ENCODE results near the gene PPP1R27.

PPP1R27 gene

GRCh38 chr17:81834831-81835267, at the start of gene PPP1R27:
PPP1R27 (minus strand) TSS chr17:81835050; CDS start chr17:81834953, 97 bp downstream.
- H3K27me3 Mint-ChIP-seq = no peaks in the 10 kb centered on the region
- no peaks in the 10 kb centered on the region for H3K9me3 Mint-ChIP-seq
- ATAC-seq = no peak
- DNase-seq = no peak
- H3K4me3 Mint-ChIP-seq = peak within 1 kb of the TSS; percentile 85
- H3K36me3 Mint-ChIP-seq (ENCODE audit: low read depth) = no peaks in the 10 kb centered on the region
- H3K4me1 Mint-ChIP-seq = peaks cover 24% of the 10 kb centered on the region
- H3K27ac Mint-ChIP-seq = peak within 1 kb of the TSS; percentile 89

- no peak overlapping the region for H3K4me3 Mint-ChIP-seq
- H3K27ac Mint-ChIP-seq = peak overlapping the region; percentile 39
- H3K27me3 Mint-ChIP-seq = no peaks in the 10 kb centered on the region
- peaks cover 70% of the 10 kb centered on the region for H3K36me3 Mint-ChIP-seq (ENCODE audit: low read depth)
- no peaks in the 10 kb centered on the region for H3K9me3 Mint-ChIP-seq
- DNase-seq = no peak
- H3K4me1 Mint-ChIP-seq = peaks cover 11% of the 10 kb centered on the region
- peak; percentile 30 for ATAC-seq
Measured at GRCh38 chr17:81884520-81884919, 49.7 kb upstream of the PPP1R27 start.

GRCh38 chr17:81879121-81879520, 44.3 kb upstream of the PPP1R27 start:
- DNase-seq (no peak), ATAC-seq (no peak)
- no peak overlapping the region for H3K27ac Mint-ChIP-seq
- H3K4me3 Mint-ChIP-seq = no peak overlapping the region
- no peaks in the 10 kb centered on the region for H3K27me3 Mint-ChIP-seq
- peaks cover 47% of the 10 kb centered on the region for H3K36me3 Mint-ChIP-seq (ENCODE audit: low read depth)
- H3K4me1 Mint-ChIP-seq = peaks cover 7% of the 10 kb centered on the region
- no peaks in the 10 kb centered on the region for H3K9me3 Mint-ChIP-seq

- ATAC-seq (no peak), DNase-seq (no peak)
- no peak overlapping the region for H3K27ac Mint-ChIP-seq
- H3K9me3 Mint-ChIP-seq = no peaks in the 10 kb centered on the region
- peaks cover 44% of the 10 kb centered on the region for H3K36me3 Mint-ChIP-seq (ENCODE audit: low read depth)
- H3K4me3 Mint-ChIP-seq = no peak overlapping the region
- H3K27me3 Mint-ChIP-seq = no peaks in the 10 kb centered on the region
- peaks cover 14% of the 10 kb centered on the region for H3K4me1 Mint-ChIP-seq
Measured at GRCh38 chr17:81878294-81878693, 43.4 kb upstream of the PPP1R27 start.

GRCh38 chr17:81877569-81877968, 42.7 kb upstream of the PPP1R27 start:
- H3K4me1 Mint-ChIP-seq = peaks cover 21% of the 10 kb centered on the region
- no peaks in the 10 kb centered on the region for H3K27me3 Mint-ChIP-seq
- H3K36me3 Mint-ChIP-seq (ENCODE audit: low read depth) = peaks cover 41% of the 10 kb centered on the region
- ATAC-seq = no peak
- DNase-seq = no peak
- no peaks in the 10 kb centered on the region for H3K9me3 Mint-ChIP-seq
- no peak overlapping the region for H3K4me3 Mint-ChIP-seq
- H3K27ac Mint-ChIP-seq = no peak overlapping the region

GRCh38 chr17:81871387-81872230, 36.8 kb upstream of the PPP1R27 start:
- H3K27ac Mint-ChIP-seq = peak overlapping the region; percentile 95
- no peaks in the 10 kb centered on the region for H3K27me3 Mint-ChIP-seq
- peak; percentile 97 for DNase-seq
- peak; percentile 0 for ATAC-seq
- H3K36me3 Mint-ChIP-seq (ENCODE audit: low read depth) = peaks cover 15% of the 10 kb centered on the region
- peak overlapping the region; percentile 83 for H3K4me3 Mint-ChIP-seq
- H3K4me1 Mint-ChIP-seq = peaks cover 53% of the 10 kb centered on the region
- H3K9me3 Mint-ChIP-seq = no peaks in the 10 kb centered on the region

GRCh38 chr17:81870981-81871386, 36.1 kb upstream of the PPP1R27 start, which contains the start of gene ARHGDIA:
ARHGDIA (minus strand) TSS chr17:81871337; CDS start chr17:81869930, 1,407 bp downstream.
- DNase-seq = no peak
- ATAC-seq = peak; percentile 39
- H3K27me3 Mint-ChIP-seq = no peaks in the 10 kb centered on the region
- peaks cover 15% of the 10 kb centered on the region for H3K36me3 Mint-ChIP-seq (ENCODE audit: low read depth)
- H3K27ac Mint-ChIP-seq = peak within 1 kb of the TSS; percentile 95
- H3K4me3 Mint-ChIP-seq = peak within 1 kb of the TSS; percentile 89
- H3K4me1 Mint-ChIP-seq = peaks cover 56% of the 10 kb centered on the region
- H3K9me3 Mint-ChIP-seq = no peaks in the 10 kb centered on the region

- ATAC-seq = peak; percentile 5
- peak; percentile 55 for DNase-seq
- peaks cover 19% of the 10 kb centered on the region for H3K36me3 Mint-ChIP-seq (ENCODE audit: low read depth)
- no peaks in the 10 kb centered on the region for H3K27me3 Mint-ChIP-seq
- H3K4me3 Mint-ChIP-seq = peak overlapping the region; percentile 89
- H3K4me1 Mint-ChIP-seq = peaks cover 61% of the 10 kb centered on the region
- H3K9me3 Mint-ChIP-seq = no peaks in the 10 kb centered on the region
- peak overlapping the region; percentile 93 for H3K27ac Mint-ChIP-seq
Measured at GRCh38 chr17:81870131-81870980, 35.5 kb upstream of the PPP1R27 start.

GRCh38 chr17:81869221-81870130, 34.6 kb upstream of the PPP1R27 start:
- DNase-seq (peak; percentile 73), ATAC-seq (no peak)
- H3K27ac Mint-ChIP-seq = peak overlapping the region; percentile 93
- H3K4me1 Mint-ChIP-seq = peaks cover 59% of the 10 kb centered on the region
- H3K36me3 Mint-ChIP-seq (ENCODE audit: low read depth) = peaks cover 24% of the 10 kb centered on the region
- peak overlapping the region; percentile 89 for H3K4me3 Mint-ChIP-seq
- no peaks in the 10 kb centered on the region for H3K27me3 Mint-ChIP-seq
- no peaks in the 10 kb centered on the region for H3K9me3 Mint-ChIP-seq

- no peaks in the 10 kb centered on the region for H3K9me3 Mint-ChIP-seq
- ATAC-seq = no peak
- H3K27me3 Mint-ChIP-seq = no peaks in the 10 kb centered on the region
- DNase-seq = no peak
- peak overlapping the region; percentile 93 for H3K27ac Mint-ChIP-seq
- H3K4me1 Mint-ChIP-seq = peaks cover 56% of the 10 kb centered on the region
- peak overlapping the region; percentile 89 for H3K4me3 Mint-ChIP-seq
- peaks cover 25% of the 10 kb centered on the region for H3K36me3 Mint-ChIP-seq (ENCODE audit: low read depth)
Measured at GRCh38 chr17:81868674-81869220, 33.9 kb upstream of the PPP1R27 start.

- peak; percentile 24 for DNase-seq
- H3K27me3 Mint-ChIP-seq = no peaks in the 10 kb centered on the region
- ATAC-seq = no peak
- H3K9me3 Mint-ChIP-seq = no peaks in the 10 kb centered on the region
- peaks cover 32% of the 10 kb centered on the region for H3K36me3 Mint-ChIP-seq (ENCODE audit: low read depth)
- peak overlapping the region; percentile 81 for H3K27ac Mint-ChIP-seq
- H3K4me1 Mint-ChIP-seq = peaks cover 58% of the 10 kb centered on the region
- peak overlapping the region; percentile 17 for H3K4me3 Mint-ChIP-seq
Measured at GRCh38 chr17:81867991-81868673, 33.3 kb upstream of the PPP1R27 start.

GRCh38 chr17:81867170-81867990, 32.5 kb upstream of the PPP1R27 start:
- Mint-ChIP-seq H3K4me3 (peak overlapping the region; percentile 36), H3K4me1 (peaks cover 57% of the 10 kb centered on the region), H3K27ac (peak overlapping the region; percentile 81), H3K36me3 (ENCODE audit: low read depth) (peaks cover 37% of the 10 kb centered on the region), H3K27me3 (no peaks in the 10 kb centered on the region), H3K9me3 (no peaks in the 10 kb centered on the region)
- DNase-seq (peak; percentile 42), ATAC-seq (peak; percentile 1)

All from activated naive CD8-positive, alpha-beta T cell treated with anti-CD3 and anti-CD28 coated beads, Interleukin-2, amount 50 U/mL, for 24 hours (primary cell).